ENCODE results near the gene PPIC.

DNA sequence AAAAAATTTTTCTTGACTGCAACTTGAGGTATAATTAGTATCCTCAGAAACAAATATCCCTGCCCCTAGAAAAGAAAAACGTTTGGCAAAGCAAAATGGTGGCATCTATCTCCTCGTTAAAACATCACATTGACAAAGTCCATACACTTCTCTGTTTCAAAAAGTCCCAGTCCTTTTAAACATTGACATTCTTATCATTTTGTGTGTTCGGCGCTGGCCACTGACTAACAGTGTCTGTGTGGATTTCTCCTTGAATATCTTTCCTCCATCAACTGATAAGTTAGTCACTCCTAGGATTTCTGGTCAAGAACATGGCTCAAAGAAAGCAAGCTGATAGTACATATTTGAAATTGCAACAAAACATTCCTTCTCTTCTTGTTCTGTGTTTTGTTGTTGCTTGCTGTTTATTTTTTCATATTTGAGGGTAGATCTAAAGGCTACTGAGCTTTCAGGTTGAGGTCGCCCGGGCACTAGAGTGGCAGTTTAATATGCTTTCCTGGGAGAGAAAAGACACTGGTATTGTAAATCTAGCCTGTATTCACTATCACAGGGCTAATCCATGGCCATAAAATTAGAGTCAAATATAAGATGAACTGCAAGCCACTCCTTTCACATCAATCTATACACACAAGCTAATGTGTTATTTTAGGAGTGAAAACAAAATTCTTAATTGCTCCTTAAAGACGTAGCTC, 8.5 kb upstream of the PPIC start:
- TF ChIP-seq, protein P1, sequence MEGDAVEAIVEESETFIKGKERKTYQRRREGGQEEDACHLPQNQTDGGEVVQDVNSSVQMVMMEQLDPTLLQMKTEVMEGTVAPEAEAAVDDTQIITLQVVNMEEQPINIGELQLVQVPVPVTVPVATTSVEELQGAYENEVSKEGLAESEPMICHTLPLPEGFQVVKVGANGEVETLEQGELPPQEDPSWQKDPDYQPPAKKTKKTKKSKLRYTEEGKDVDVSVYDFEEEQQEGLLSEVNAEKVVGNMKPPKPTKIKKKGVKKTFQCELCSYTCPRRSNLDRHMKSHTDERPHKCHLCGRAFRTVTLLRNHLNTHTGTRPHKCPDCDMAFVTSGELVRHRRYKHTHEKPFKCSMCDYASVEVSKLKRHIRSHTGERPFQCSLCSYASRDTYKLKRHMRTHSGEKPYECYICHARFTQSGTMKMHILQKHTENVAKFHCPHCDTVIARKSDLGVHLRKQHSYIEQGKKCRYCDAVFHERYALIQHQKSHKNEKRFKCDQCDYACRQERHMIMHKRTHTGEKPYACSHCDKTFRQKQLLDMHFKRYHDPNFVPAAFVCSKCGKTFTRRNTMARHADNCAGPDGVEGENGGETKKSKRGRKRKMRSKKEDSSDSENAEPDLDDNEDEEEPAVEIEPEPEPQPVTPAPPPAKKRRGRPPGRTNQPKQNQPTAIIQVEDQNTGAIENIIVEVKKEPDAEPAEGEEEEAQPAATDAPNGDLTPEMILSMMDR (IDR thresholded peaks at IDR 0.05; ENCODE audit: poor library complexity), result no peak
- no peak for TF ChIP-seq EZH2 (IDR thresholded peaks at IDR 0.05; ENCODE audit: borderline replicate concordance)
